GM12864 (cell line): Measurements from ENCODE around the gene CNGA3.

Experiments
- DNase-seq: peaks from one replicate; pipeline ENCODE4 v3.0.0-alpha.2; 2011; ENCODE audit warnings: low read depth
- H3K4me3 ChIP-seq: 2 replicates; pipeline ENCODE4 v1.5.1; 2011; ENCODE audit warnings: mild to moderate bottlenecking, low read depth, low read length, control low read depth
- CTCF ChIP-seq: IDR thresholded peaks from 2 replicates; pipeline ENCODE4 v1.5.1; 2011; ENCODE audit warnings: low read depth, mild to moderate bottlenecking, moderate library complexity, low read length, control low read depth, inconsistent platforms; ENCODE audit errors: missing control alignments

Gene CNGA3

GRCh38 chr2:98347298-98348065, 1.2 kb downstream of the CNGA3 start:
- TF ChIP-seq CTCF = no peak
- H3K4me3 ChIP-seq = no peak overlapping the region
- DNase-seq = no peak

GRCh38 chr2:98348066-98348561, 1.9 kb downstream of the CNGA3 start:
- no peak for DNase-seq
- no peak for TF ChIP-seq CTCF
- H3K4me3 ChIP-seq = no peak overlapping the region

GRCh38 chr2:98350411-98350810, 4.2 kb downstream of the CNGA3 start:
- TF ChIP-seq CTCF = no peak
- no peak overlapping the region for H3K4me3 ChIP-seq
- DNase-seq = no peak

GRCh38 chr2:98355881-98356280, 9.6 kb downstream of the CNGA3 start:
- no peak for DNase-seq
- H3K4me3 ChIP-seq = no peak overlapping the region
- no peak for TF ChIP-seq CTCF

GRCh38 chr2:98356729-98357128, 10.5 kb downstream of the CNGA3 start:
- DNase-seq = no peak
- TF ChIP-seq CTCF = no peak
- no peak overlapping the region for H3K4me3 ChIP-seq

GRCh38 chr2:98357849-98358248, 11.6 kb downstream of the CNGA3 start:
- H3K4me3 ChIP-seq = no peak overlapping the region
- no peak for DNase-seq
- no peak for TF ChIP-seq CTCF

GRCh38 chr2:98359986-98360385, 13.7 kb downstream of the CNGA3 start:
- DNase-seq = no peak
- TF ChIP-seq CTCF = no peak
- H3K4me3 ChIP-seq = no peak overlapping the region
